Lower leg skin (tissue), 3 donors: ENCODE results near the gene XYLT1.

Experiments used
- POLR2A ChIP-seq, 2 donors: fragments of 450-650 bp; IDR thresholded peaks; one replicate each; pipeline ENCODE4 v1.6.1; 2016 to 2017; ENCODE audit warnings: antibody characterized with exemption in 2 of 2, mild to moderate bottlenecking in 1 of 2, moderate library complexity in 1 of 2
- TF ChIP-seq, protein P1 (sequence below), 3 donors: fragments of 450-650 bp; IDR thresholded peaks; one replicate each; pipeline ENCODE4 v1.5.1; 2016; ENCODE audit warnings: antibody characterized with exemption in 3 of 3, mild to moderate bottlenecking in 3 of 3, moderate library complexity in 2 of 3

DNA sequence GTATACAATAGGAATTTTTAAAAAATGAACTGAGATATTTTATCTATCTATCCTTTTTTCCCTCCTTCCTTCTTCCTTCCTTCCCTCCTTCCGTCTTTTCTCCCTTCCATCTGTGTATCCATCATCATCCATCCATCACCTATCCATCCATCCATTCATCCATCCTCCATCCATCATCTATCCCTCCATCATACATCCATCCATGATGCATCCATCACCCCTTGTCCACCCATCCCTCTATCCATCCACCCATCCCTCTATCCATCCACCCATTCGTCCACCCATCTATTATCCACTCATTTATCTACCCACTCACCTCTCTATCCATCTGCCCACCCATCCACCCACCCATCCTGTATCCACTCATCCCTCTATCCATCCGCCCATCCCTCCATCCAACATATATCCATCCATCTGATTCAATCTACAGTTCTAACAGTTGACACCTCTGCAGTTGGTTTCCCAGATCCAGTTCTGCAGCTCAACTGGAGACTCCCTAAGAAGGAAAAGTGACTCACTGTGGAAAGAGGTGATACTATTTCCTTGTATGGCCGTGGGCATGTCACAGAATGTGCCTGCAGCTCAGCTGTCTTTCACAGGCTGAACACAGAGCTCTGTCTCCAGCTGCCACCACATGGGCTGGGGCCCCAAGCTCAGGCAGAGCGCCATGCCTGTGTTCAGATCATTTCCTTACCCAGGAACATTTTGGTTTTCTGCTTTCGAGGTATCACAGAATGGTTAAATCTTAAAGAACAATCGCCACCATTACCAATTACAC is 130.8 kb downstream of the XYLT1 start:
- TF ChIP-seq, protein P1, sequence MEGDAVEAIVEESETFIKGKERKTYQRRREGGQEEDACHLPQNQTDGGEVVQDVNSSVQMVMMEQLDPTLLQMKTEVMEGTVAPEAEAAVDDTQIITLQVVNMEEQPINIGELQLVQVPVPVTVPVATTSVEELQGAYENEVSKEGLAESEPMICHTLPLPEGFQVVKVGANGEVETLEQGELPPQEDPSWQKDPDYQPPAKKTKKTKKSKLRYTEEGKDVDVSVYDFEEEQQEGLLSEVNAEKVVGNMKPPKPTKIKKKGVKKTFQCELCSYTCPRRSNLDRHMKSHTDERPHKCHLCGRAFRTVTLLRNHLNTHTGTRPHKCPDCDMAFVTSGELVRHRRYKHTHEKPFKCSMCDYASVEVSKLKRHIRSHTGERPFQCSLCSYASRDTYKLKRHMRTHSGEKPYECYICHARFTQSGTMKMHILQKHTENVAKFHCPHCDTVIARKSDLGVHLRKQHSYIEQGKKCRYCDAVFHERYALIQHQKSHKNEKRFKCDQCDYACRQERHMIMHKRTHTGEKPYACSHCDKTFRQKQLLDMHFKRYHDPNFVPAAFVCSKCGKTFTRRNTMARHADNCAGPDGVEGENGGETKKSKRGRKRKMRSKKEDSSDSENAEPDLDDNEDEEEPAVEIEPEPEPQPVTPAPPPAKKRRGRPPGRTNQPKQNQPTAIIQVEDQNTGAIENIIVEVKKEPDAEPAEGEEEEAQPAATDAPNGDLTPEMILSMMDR (IDR thresholded peaks at IDR 0.05), result no peak
- no peak for TF ChIP-seq POLR2A (IDR thresholded peaks at IDR 0.05)
